SJCRH30 (cell line): ENCODE measurements around the gene TMEM62. TPM values are rescaled to one million over a fixed set of nuclear protein-coding genes. Genes with fewer than 3 reads are reported as not detected.

ENCODE experiments used
- DNase-seq, 2 experiments: peaks; one replicate each; pipeline ENCODE4 v3.0.0-alpha.2; 2015 to 2020
- H3K27ac ChIP-seq: fragments of 250-450 bp; sonication (Bioruptor Pico); 2 replicates; pipeline ENCODE4 v1.5.1; 2020; ENCODE audit warnings: mild to moderate bottlenecking, moderate library complexity
- H3K27me3 ChIP-seq: fragments of 250-450 bp; sonication (Bioruptor Pico); 2 replicates; pipeline ENCODE4 v1.5.1; 2020; ENCODE audit warnings: mild to moderate bottlenecking, moderate library complexity
- H3K36me3 ChIP-seq: fragments of 250-450 bp; sonication (Bioruptor Pico); 2 replicates; pipeline ENCODE4 v1.5.1; 2020; ENCODE audit warnings: mild to moderate bottlenecking, moderate library complexity
- H3K4me1 ChIP-seq: fragments of 250-450 bp; sonication (Bioruptor Pico); 2 replicates; pipeline ENCODE4 v1.5.1; 2020; ENCODE audit warnings: mild to moderate bottlenecking, moderate library complexity
- H3K4me3 ChIP-seq: fragments of 250-450 bp; sonication (Bioruptor Pico); 2 replicates; pipeline ENCODE4 v1.5.1; 2020; ENCODE audit warnings: mild to moderate bottlenecking, moderate library complexity
- H3K9me3 ChIP-seq: fragments of 250-450 bp; sonication (Bioruptor Pico); replicated peaks from 2 replicates; pipeline ENCODE4 v1.5.1; 2020; ENCODE audit warnings: mild to moderate bottlenecking, moderate library complexity
- total RNA-seq: library from RNA; depleted of rRNA; stranded (reverse); fragments of >200 nt; shearing (Covaris generic); gene quantifications from 2 replicates; pipeline ENCODE4 v1.2.3, GENCODE V29; 2014; rRNA removed

The TMEM62 gene
- 3.0 and 3.1 TPM in 2 replicates for total RNA-seq

DNA sequence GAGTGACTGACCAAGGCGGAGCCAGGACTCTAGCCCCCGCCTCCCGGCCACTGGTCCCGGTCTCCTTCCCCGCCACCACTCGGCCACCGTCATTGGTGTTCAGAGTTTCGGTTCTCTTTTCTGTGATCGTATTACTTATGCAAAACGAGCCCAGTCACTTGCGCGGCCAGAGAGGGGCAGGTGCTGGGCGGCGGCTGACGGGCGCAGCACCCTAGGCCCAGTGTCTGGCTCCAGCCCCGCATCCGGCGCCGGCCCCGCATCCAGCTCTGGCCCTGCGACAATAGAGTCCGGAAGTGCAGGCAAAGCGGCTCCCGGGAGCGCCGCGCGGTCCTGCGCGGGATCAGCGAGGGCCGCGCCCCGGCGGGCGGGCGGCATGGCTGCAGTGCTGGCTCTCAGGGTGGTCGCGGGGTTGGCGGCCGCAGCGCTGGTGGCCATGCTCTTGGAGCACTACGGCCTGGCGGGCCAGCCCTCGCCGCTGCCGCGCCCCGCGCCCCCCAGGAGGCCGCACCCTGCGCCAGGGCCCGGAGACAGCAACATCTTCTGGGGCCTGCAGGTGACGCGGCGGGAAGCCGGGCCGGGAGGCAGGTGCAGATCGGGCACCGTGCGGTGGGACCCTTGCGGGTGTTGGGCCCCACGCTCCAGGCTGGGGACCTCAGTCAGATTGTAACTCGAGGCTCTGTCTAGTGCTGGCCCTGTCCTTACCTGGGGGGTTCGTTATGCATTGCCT is at the start of gene TMEM62:
TMEM62 (plus strand) TSS at position 157 of the 727 bp plus-strand sequence; CDS start at position 374, 217 bp downstream.
- no peaks in the 10 kb centered on the region for H3K4me1 ChIP-seq
- peak within 1 kb of the TSS; percentile 65 for H3K4me3 ChIP-seq
- H3K9me3 ChIP-seq, result peaks cover under 1% of the 10 kb centered on the region; the same call in 1 of the 2 replicates
- no peak within 1 kb of the TSS for H3K27ac ChIP-seq
- H3K36me3 ChIP-seq, result no peaks in the 10 kb centered on the region
- peak; percentile 44 to 67 for DNase-seq
- no peaks in the 10 kb centered on the region for H3K27me3 ChIP-seq

DNA sequence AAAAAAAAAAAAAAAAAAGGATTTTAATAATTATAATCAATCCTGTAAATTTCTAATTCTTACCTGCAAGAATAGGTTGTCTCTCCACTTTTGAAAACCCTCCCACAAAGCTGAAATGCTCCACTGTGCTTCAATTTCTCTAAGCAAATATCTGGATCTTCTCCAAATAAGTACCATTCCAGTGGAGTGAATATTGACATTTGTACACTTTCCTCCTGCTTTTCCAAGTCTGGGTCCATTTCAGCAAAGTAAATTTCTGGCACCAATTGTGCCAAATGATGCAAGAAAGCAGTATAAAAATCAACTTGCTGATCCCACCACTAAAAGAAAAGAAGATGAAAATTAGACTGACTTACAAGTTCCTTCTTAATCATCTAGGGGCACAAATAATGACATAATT is 47.5 kb upstream of the TMEM62 start:
- peaks cover 42% of the 10 kb centered on the region for H3K36me3 ChIP-seq
- DNase-seq, result no peak
- no peak overlapping the region for H3K27ac ChIP-seq

DNA sequence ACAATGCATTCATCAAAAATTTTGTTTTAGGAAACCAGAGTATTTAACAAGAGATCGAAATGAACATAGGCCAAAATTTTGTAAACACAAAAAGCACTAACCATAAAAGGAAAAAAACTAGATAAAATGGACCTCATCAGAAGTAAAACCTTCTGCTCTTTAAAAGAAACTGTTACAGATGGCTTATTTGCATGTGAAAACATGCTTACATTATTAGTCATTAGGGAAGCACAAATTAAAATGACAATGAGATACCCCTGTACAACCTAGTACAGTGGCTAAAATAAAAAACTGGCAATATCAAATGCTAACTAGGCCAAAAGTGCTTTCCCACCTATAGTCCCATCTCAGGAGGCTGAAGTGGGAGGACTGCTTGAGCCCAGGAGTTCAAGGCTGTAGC is 46.8 kb upstream of the TMEM62 start:
- peaks cover 41% of the 10 kb centered on the region for H3K36me3 ChIP-seq
- no peaks in the 10 kb centered on the region for H3K9me3 ChIP-seq
- H3K27ac ChIP-seq, result no peak overlapping the region
- no peak for DNase-seq
- no peak overlapping the region for H3K4me3 ChIP-seq
- H3K27me3 ChIP-seq, result no peaks in the 10 kb centered on the region
- H3K4me1 ChIP-seq, result no peaks in the 10 kb centered on the region

More for the DNA sequence above, 47.5 kb upstream of the TMEM62 start:
- Histone ChIP-seq H3K9me3 (no peaks in the 10 kb centered on the region), H3K27me3 (no peaks in the 10 kb centered on the region), H3K4me1 (no peaks in the 10 kb centered on the region), H3K4me3 (no peak overlapping the region)

DNA sequence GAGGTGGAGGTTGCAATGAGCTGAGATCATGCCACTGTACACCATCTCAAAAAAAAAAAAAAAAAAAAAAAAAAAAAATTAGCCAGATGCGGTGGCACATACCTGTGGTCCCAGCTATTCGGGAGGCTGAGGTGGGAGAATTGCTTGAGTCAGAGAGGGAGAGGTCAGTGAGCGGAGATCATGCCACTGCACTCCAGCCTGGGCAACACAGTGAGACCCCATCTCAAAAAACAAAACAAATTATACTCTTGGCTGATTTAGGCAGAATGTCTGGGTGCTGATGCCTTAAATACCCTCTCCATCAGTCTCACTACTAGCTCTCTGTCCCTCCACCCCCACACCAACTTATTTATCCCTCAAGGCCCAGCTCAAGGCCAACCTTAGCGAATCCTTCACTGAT is 41.5 kb upstream of the TMEM62 start:
- no peaks in the 10 kb centered on the region for H3K27me3 ChIP-seq
- no peak overlapping the region for H3K4me3 ChIP-seq
- H3K27ac ChIP-seq, result no peak overlapping the region
- no peaks in the 10 kb centered on the region for H3K4me1 ChIP-seq
- H3K36me3 ChIP-seq, result peaks cover 13% of the 10 kb centered on the region; the same call in 1 of the 2 replicates
- H3K9me3 ChIP-seq, result no peaks in the 10 kb centered on the region
- no peak for DNase-seq

DNA sequence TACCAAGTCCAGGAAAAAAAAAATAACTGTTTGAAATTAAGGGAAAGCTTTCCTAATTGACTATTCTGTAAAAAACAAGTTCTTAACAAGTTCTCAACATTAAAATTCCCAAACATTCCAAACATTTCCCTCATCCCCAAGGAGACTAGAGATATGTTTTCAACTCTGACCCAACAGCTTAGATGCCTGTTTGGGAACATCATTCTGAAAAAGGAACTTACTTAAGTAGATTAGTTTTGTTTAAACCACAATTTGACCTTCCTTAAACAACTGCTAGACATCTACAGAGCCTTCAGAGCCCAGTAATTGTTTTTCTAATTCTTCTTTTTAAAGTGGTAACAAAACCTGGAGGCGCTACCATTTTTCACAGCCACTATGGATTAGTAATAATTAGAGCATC is 40.4 kb upstream of the TMEM62 start:
- Histone ChIP-seq H3K4me3 (no peak overlapping the region), H3K36me3 (peaks cover 15% of the 10 kb centered on the region; the same call in 1 of the 2 replicates), H3K27ac (no peak overlapping the region), H3K9me3 (no peaks in the 10 kb centered on the region; the same call in 1 of the 2 replicates), H3K27me3 (no peaks in the 10 kb centered on the region), H3K4me1 (no peaks in the 10 kb centered on the region)
- DNase-seq, result peak in 1 of 2 experiments; percentile 4

DNA sequence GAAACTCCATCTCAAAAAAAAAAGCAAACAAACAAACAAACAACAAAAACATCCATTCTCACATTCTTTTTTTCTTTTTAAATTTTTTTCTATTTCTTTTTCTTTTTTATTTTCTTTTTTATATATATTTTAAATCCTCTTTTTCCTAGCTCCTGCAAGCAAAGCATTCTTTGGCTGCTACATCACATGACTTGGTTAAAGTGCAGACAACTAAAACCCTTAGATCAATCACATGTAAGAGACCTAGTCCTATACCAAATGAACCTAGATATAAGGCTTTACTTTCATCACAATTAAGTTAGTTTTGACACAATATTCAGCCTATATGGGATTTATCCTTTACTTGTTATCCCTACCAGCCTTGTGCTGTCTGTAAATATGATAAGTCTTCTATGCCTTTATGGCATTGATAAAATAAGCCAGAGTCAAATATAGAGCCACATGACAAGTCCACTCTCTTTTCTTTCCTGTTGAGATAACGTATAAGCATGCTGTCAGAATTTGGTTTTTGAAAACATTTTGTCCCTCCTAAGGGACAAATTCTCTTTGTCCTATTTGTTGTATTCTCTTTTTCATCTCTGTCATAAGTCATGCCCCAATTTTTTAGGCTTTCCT is 38.9 kb upstream of the TMEM62 start:
- H3K27ac ChIP-seq, result no peak overlapping the region
- peaks cover 17% of the 10 kb centered on the region for H3K36me3 ChIP-seq
- no peak for DNase-seq
- no peak overlapping the region for H3K4me3 ChIP-seq
- no peaks in the 10 kb centered on the region for H3K27me3 ChIP-seq
- H3K4me1 ChIP-seq, result no peaks in the 10 kb centered on the region
- H3K9me3 ChIP-seq, result no peaks in the 10 kb centered on the region; the same call in 1 of the 2 replicates

DNA sequence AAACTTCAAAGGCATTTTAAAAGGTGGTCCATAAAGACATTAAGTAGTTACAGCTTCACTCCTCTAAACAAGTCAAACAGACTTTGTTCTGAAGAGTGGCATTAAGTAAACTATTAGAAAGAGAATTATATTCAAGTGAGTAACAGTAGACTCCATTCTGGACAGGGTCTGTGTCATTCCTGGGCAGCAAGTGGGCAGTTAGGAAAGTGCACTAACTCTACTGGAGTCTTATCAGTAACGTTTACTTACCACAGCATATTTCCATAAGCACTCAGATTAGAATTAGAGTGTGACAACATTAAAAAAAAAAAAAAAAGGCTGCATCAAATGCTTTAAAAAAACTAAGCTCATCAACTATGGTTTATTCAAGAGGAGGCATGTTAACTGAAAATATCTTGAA is 38.1 kb upstream of the TMEM62 start:
- peaks cover 14% of the 10 kb centered on the region for H3K36me3 ChIP-seq
- no peak for DNase-seq
- no peak overlapping the region for H3K27ac ChIP-seq
- no peaks in the 10 kb centered on the region for H3K4me1 ChIP-seq
- no peaks in the 10 kb centered on the region for H3K27me3 ChIP-seq
- H3K9me3 ChIP-seq, result no peaks in the 10 kb centered on the region; the same call in 1 of the 2 replicates
- no peak overlapping the region for H3K4me3 ChIP-seq

DNA sequence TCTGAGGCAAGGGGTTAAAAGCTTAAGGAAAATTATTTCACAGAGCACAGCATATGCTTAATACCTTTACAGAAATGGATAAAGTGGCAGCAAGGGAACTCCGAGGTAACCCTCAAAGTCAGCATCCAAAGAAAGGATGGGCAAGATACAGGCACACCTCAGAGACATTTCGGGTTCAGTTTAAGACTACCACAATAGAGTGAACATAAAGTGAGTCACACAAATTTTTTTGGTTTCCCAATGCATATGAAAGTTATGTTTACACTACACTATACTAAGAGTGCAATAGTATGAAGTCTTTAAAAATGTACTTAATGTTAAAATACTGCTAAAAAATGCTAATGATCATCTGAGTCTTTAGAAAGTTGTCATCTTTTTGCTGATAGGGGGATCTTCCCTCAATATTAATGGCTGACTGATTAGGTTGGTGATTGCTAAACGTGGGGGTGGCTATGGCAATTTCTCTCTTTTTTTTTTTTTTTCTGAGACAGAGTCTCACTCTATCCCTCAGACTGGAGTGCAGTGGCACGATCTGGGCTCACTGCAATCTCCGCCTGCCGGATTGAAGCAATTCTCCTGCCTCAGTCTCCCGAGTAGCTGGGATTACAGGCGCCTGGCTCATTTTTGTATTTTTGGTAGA is 37.6 kb upstream of the TMEM62 start:
- no peaks in the 10 kb centered on the region for H3K27me3 ChIP-seq
- no peak for DNase-seq
- no peak overlapping the region for H3K4me3 ChIP-seq
- H3K4me1 ChIP-seq, result no peaks in the 10 kb centered on the region
- H3K9me3 ChIP-seq, result no peaks in the 10 kb centered on the region; the same call in 1 of the 2 replicates
- H3K27ac ChIP-seq, result no peak overlapping the region
- H3K36me3 ChIP-seq, result peaks cover 14% of the 10 kb centered on the region

DNA sequence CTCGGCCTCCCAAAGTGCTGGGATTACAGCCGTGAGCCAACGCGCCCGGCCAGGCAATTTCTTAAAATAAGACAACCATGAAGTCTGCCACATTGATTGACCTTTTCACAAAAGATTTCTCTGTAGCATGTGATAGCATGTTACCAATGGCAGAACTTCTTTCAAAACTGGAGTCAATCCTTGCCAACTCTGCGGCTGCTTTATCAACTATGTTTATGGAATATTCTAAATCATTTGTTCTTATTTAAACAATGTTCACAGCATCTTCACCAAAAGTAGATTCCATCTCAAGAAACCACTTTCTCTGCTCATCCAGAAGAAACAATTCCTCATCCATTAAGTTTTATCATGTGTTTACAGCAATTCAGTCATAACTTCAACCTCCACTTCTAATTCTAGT is 37.0 kb upstream of the TMEM62 start:
- H3K27ac ChIP-seq, result no peak overlapping the region
- no peaks in the 10 kb centered on the region for H3K27me3 ChIP-seq
- no peaks in the 10 kb centered on the region for H3K4me1 ChIP-seq
- H3K36me3 ChIP-seq, result peaks cover 9% of the 10 kb centered on the region
- H3K9me3 ChIP-seq, result no peaks in the 10 kb centered on the region; the same call in 1 of the 2 replicates
- H3K4me3 ChIP-seq, result no peak overlapping the region
- no peak for DNase-seq

DNA sequence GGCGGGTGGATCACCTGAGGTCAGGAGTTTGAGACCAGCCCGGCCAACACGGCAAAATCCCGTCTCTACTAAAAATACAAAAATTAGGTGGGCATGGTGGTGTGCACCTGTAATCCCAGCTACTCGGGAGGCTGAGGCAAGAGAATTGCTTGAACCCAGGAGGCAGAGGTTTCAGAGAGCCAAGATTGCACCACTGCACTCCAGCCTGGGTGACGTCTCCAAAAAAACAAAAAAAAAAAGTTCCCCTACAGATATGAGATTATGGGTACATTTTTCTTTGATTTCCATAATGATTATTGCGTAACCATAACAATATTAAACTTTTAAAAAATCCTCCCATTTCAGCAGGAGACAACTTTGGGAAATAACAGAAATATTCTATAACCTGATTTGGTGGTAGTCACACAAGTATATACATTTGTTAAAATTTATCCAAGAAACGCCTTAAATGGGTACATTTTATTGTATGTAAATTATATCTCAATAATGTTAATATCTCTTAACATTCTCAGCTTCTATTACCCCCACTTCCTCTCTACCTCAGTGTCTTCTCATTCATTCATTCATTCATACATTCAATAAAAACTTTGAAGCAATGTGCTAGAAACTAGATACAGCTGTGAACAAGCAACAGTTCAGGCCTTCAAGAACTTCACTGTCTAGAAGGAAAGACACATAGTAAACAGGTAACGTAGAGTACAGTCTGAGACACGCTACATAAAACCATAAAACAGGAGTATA is 34.1 kb upstream of the TMEM62 start:
- H3K4me1 ChIP-seq, result no peaks in the 10 kb centered on the region
- no peak overlapping the region for H3K4me3 ChIP-seq
- H3K36me3 ChIP-seq, result peaks cover 16% of the 10 kb centered on the region
- no peaks in the 10 kb centered on the region for H3K27me3 ChIP-seq
- DNase-seq, result no peak
- no peaks in the 10 kb centered on the region; the same call in 1 of the 2 replicates for H3K9me3 ChIP-seq
- no peak overlapping the region for H3K27ac ChIP-seq

DNA sequence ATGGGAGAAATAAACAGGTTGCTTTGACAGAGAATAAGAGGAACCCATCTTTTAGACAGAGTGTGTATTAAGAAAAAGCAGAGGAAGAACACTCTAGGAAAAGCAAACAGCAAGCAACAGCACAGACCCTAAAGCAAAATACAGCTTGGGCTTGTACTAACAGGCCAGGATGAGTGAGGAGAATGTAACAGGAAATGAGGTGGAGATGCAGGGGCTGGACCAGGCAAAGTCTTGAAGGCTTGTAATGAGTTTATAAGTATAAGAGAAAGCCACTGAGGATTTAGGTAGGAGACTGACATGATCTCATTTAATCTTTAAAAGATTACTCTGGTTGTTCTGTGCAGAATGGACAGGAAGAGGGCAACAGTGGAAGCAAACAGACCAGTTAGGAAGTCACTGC is 32.4 kb upstream of the TMEM62 start:
- 0 out of 2 replicates have a peak, but pooled peaks cover 4% of the 10 kb centered on the region for H3K4me1 ChIP-seq
- peaks cover 15% of the 10 kb centered on the region for H3K36me3 ChIP-seq
- H3K9me3 ChIP-seq, result no peaks in the 10 kb centered on the region; the same call in 1 of the 2 replicates
- no peak overlapping the region for H3K4me3 ChIP-seq
- H3K27ac ChIP-seq, result no peak overlapping the region
- H3K27me3 ChIP-seq, result no peaks in the 10 kb centered on the region
- DNase-seq, result no peak

DNA sequence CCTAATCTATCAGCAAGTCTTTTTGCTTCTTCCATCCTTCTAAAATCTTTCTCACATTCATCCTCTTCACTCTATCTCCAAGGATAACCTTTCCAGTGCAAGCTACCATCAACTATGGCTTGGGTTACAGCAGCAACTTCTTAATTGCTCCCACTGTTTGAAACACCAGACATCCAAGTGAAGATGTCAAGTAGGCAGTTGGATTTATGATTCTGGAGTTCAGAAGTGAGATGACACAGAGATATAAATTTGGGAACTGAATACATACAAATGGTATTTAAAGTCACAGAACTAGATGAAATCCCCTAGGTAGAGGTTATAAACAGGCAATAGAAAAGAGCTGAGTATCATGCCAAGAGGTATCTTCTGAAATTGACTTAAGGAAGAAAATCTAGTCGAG is 31.2 kb upstream of the TMEM62 start:
- no peak overlapping the region for H3K4me3 ChIP-seq
- H3K27ac ChIP-seq, result no peak overlapping the region
- H3K9me3 ChIP-seq, result no peaks in the 10 kb centered on the region; the same call in 1 of the 2 replicates
- H3K36me3 ChIP-seq, result peaks cover 14% of the 10 kb centered on the region
- no peaks in the 10 kb centered on the region for H3K27me3 ChIP-seq
- no peak for DNase-seq
- H3K4me1 ChIP-seq, result peaks cover 4% of the 10 kb centered on the region; the same call in 1 of the 2 replicates

DNA sequence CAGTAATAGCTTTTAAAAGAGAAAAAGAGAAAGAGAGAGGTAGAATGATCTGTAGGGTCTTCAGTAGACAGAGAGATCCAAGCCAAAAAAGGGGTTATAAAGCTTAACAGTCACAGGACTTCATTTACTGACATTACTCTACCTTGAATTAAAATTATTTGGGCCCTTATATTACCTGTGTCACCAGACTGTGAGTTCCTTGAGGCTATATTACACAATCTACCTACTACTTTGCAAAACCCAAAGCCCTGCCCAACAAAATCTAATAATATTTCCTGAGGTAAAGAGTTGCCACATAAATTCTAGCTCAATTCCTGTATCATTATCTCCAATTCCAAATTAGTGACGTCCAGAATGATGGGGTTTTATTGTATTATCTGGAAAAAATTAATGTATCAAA is 29.5 kb upstream of the TMEM62 start:
- Histone ChIP-seq H3K4me3 (no peak overlapping the region), H3K27ac (no peak overlapping the region), H3K36me3 (peaks cover 13% of the 10 kb centered on the region), H3K27me3 (no peaks in the 10 kb centered on the region), H3K9me3 (no peaks in the 10 kb centered on the region), H3K4me1 (peaks cover 4% of the 10 kb centered on the region; the same call in 1 of the 2 replicates)
- DNase-seq, result no peak

DNA sequence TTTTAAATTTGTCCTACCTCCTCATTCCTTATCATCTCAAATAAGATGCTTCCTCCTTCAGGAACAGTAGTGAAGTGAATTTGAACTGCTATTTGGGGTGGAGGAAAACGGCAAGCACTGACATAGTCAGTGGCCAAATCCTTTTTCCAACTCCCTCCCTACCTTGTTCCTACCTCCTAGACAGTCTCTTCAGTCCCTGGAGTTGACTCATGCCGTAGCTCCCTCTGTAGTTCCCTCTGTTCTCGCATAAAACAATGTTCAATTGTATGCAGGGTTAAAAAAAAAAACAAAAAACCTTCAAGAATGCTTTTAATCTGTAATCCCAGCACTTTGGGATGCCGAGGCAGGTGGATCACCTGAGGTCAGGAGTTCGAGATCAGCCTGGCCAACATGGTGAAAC is 29.0 kb upstream of the TMEM62 start:
- Histone ChIP-seq H3K4me1 (peaks cover 4% of the 10 kb centered on the region; the same call in 1 of the 2 replicates), H3K9me3 (no peaks in the 10 kb centered on the region), H3K27ac (no peak overlapping the region), H3K4me3 (no peak overlapping the region), H3K27me3 (no peaks in the 10 kb centered on the region), H3K36me3 (peaks cover 11% of the 10 kb centered on the region)
- DNase-seq, result no peak
